AG09319 (cell line): ENCODE data around the gene ANKRD33.

ENCODE experiments used
- DNase-seq: peaks from one replicate; pipeline ENCODE4 v3.0.0-alpha.2; 2010; ENCODE audit warnings: low read depth; ENCODE audit errors: extremely low read depth
- CTCF ChIP-seq: IDR thresholded peaks from 2 replicates; pipeline ENCODE4 v1.5.1; 2011; ENCODE audit warnings: low read depth, mild to moderate bottlenecking, inconsistent platforms, low read length, moderate library complexity

Gene ANKRD33

GRCh38 chr12:51850965-51851299 lies 37.0 kb upstream of the ANKRD33 start:
- no peak for TF ChIP-seq CTCF
- no peak for DNase-seq

- TF ChIP-seq CTCF: no peak
- no peak for DNase-seq
Measured at GRCh38 chr12:51851413-51852124, 36.3 kb upstream of the ANKRD33 start.

GRCh38 chr12:51852404-51853137 lies 35.3 kb upstream of the ANKRD33 start:
- peak; percentile 39 for DNase-seq
- no peak for TF ChIP-seq CTCF

- no peak for DNase-seq
- TF ChIP-seq CTCF: no peak
Measured at GRCh38 chr12:51855586-51856428, 32.1 kb upstream of the ANKRD33 start.

- TF ChIP-seq CTCF: no peak
- DNase-seq: no peak
Measured at GRCh38 chr12:51860986-51861385, 26.9 kb upstream of the ANKRD33 start.

GRCh38 chr12:51862947-51863346 lies 25.0 kb upstream of the ANKRD33 start:
- DNase-seq: no peak
- no peak for TF ChIP-seq CTCF
